Caco-2 (cell line): ENCODE data around the gene GPC6. TPM values are rescaled to one million over a fixed set of nuclear protein-coding genes. Genes with fewer than 3 reads are reported as not detected.

ENCODE experiments used
- BruUV-seq: library from RNA; stranded (reverse); fragments of 400-500 nt; replicated peaks from 2 replicates; lab custom pipeline; 2021; lab: Mats Ljungman, UMichigan
- CTCF ChIA-PET: fragments of 300-600 bp; sonication (Branson Sonifier 250); formaldehyde crosslinking; loops from one replicate; lab custom pipeline; 2022; ENCODE audit warnings: antibody characterized with exemption; lab: Charles Lee
- POLR2A ChIA-PET: fragments of 300-600 bp; sonication (Branson Sonifier 250); formaldehyde crosslinking; loops from one replicate; lab custom pipeline; 2022; ENCODE audit warnings: antibody characterized with exemption; lab: Charles Lee
- DNase-seq, 2 experiments: peaks; one replicate each; pipeline versions ENCODE4 v3.0.0 to v3.0.0-alpha.2; 2020 to 2022
- H3K27me3 ChIP-seq: replicated peaks from 2 replicates; pipeline ENCODE4 v1.6.0; 2011; ENCODE audit warnings: low read length; ENCODE audit not compliant: control insufficient read depth, insufficient read depth
- H3K36me3 ChIP-seq: 2 replicates; pipeline ENCODE4 v1.5.1; 2011; ENCODE audit warnings: low read length; ENCODE audit not compliant: control insufficient read depth, insufficient read depth
- H3K4me1 ChIP-seq: fragments of 250-450 bp; sonication (Bioruptor Pico); 2 replicates; pipeline ENCODE4 v1.5.1; 2020; ENCODE audit warnings: mild to moderate bottlenecking
- H3K4me3 ChIP-seq: 2 replicates; pipeline ENCODE4 v1.5.1; 2011; ENCODE audit warnings: low read depth, mild to moderate bottlenecking, control low read depth, low read length
- H3K9me3 ChIP-seq: fragments of 250-450 bp; sonication (Bioruptor Pico); 2 replicates; pipeline ENCODE4 v1.5.1; 2020; ENCODE audit warnings: mild to moderate bottlenecking, moderate library complexity
- H3K27ac Mint-ChIP-seq: one replicate; pipeline ENCODE4 v1.8.0; 2022; ENCODE audit warnings: mixed read lengths; ENCODE audit not compliant: unreplicated experiment
- H3K27me3 Mint-ChIP-seq: one replicate; pipeline ENCODE4 v1.8.0; 2022; ENCODE audit warnings: mixed read lengths; ENCODE audit not compliant: insufficient read depth, unreplicated experiment
- H3K36me3 Mint-ChIP-seq: one replicate; pipeline ENCODE4 v1.8.0; 2022; ENCODE audit warnings: mild to moderate bottlenecking, mixed read lengths; ENCODE audit not compliant: insufficient read depth, unreplicated experiment
- H3K4me1 Mint-ChIP-seq: one replicate; pipeline ENCODE4 v1.8.0; 2022; ENCODE audit warnings: low read depth, mixed read lengths; ENCODE audit not compliant: unreplicated experiment
- H3K4me3 Mint-ChIP-seq: one replicate; pipeline ENCODE4 v1.8.0; 2022; ENCODE audit warnings: mild to moderate bottlenecking, moderate library complexity, mixed read lengths; ENCODE audit not compliant: unreplicated experiment
- H3K9me3 Mint-ChIP-seq: one replicate; pipeline ENCODE4 v1.8.0; 2022; ENCODE audit warnings: mixed read lengths; ENCODE audit not compliant: unreplicated experiment
- intact Hi-C: fragments of 100-400 bp; cut with micrococcal nuclease; formaldehyde crosslinking; loops from one replicate; pipeline ENCODE4 v1.10.0; 2022; ENCODE audit not compliant: unreplicated experiment
- total RNA-seq: library from RNA; stranded (reverse); gene quantifications from 2 replicates; pipeline ENCODE4 v1.2.3, GENCODE V29; 2022
- TF ChIP-seq, protein P1 (sequence below), 2 experiments: fragments of 200-600 bp in 1 of 2; IDR thresholded peaks; 1 replicate in 1 of 2; 2 replicates in 1 of 2; pipeline versions ENCODE4 v1.5.1 to v1.8.0; 2011 to 2022; ENCODE audit warnings: antibody characterized with exemption in 1 of 2, control low read depth in 1 of 2, inconsistent platforms in 1 of 2, low read depth in 1 of 2, low read length in 1 of 2, mild to moderate bottlenecking in 1 of 2, moderate library complexity in 1 of 2; ENCODE audit not compliant: insufficient read depth in 1 of 2, severe bottlenecking in 1 of 2, unreplicated experiment in 1 of 2

The GPC6 gene
- total RNA-seq, 1 experiment from 2014 or later: 0.16 TPM

DNA sequence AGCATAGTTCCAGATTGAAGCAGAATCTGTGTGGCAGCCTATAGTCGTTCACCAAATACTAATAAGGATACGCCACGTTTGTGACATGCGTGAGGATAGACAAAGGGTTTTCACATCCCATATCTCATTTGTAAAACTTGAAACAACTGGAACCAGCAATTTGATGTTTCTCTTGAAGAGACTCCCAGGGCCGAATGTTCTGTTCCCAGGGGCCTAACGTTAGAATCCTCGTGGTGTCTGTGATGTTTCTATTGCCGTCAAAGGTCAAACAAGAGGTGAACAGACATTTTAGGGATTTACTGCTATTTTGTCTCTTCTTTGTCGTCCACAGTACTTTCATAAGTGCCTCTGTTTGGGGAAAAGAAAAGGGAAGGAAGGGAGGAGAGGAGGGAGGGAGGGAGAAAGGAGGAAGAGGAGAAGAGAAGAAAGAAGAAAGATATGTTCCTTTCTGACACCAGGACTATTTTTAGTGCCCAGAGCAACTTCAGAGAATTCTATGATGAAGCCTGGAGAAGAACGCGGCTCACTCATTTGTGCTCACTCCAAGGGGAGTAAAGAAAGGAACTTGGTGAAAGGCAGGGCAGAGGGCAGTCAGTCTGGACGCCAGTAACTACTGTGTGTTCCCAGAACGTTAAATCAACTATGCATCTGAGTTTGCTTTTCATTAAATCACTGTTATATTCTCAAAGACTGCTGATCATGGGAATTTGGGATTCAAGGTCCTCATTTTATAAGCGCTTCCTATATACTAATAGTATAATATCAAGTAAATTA, 1098.3 kb downstream of the GPC6 start:
- no peaks in the 10 kb centered on the region for H3K9me3 Mint-ChIP-seq
- no peaks in the 10 kb centered on the region for H3K36me3 ChIP-seq
- no TSS peak for BruUV-seq
- no peaks in the 10 kb centered on the region for H3K36me3 Mint-ChIP-seq
- H3K4me3 ChIP-seq: no peak overlapping the region
- H3K9me3 ChIP-seq: no peaks in the 10 kb centered on the region
- no peak overlapping the region for H3K4me3 Mint-ChIP-seq
- H3K27ac Mint-ChIP-seq: no peak overlapping the region
- H3K4me1 Mint-ChIP-seq: peaks cover 7% of the 10 kb centered on the region
- no peaks in the 10 kb centered on the region; the same call in 1 of the 2 replicates for H3K4me1 ChIP-seq
- intact Hi-C loops: no loop called here
- CTCF ChIA-PET: no interaction called here
- DNase-seq: no peak
- POLR2A ChIA-PET: no interaction called here
- TF ChIP-seq, protein P1, sequence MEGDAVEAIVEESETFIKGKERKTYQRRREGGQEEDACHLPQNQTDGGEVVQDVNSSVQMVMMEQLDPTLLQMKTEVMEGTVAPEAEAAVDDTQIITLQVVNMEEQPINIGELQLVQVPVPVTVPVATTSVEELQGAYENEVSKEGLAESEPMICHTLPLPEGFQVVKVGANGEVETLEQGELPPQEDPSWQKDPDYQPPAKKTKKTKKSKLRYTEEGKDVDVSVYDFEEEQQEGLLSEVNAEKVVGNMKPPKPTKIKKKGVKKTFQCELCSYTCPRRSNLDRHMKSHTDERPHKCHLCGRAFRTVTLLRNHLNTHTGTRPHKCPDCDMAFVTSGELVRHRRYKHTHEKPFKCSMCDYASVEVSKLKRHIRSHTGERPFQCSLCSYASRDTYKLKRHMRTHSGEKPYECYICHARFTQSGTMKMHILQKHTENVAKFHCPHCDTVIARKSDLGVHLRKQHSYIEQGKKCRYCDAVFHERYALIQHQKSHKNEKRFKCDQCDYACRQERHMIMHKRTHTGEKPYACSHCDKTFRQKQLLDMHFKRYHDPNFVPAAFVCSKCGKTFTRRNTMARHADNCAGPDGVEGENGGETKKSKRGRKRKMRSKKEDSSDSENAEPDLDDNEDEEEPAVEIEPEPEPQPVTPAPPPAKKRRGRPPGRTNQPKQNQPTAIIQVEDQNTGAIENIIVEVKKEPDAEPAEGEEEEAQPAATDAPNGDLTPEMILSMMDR (IDR thresholded peaks at IDR 0.05; ENCODE audit: insufficient read depth in 1 of 2, low read depth in 1 of 2, low read length in 1 of 2, severe bottlenecking in 1 of 2, unreplicated experiment in 1 of 2): no peak
- H3K27me3 Mint-ChIP-seq: peaks cover 5% of the 10 kb centered on the region
- no peaks in the 10 kb centered on the region; the same call in none of the 2 replicates for H3K27me3 ChIP-seq

DNA sequence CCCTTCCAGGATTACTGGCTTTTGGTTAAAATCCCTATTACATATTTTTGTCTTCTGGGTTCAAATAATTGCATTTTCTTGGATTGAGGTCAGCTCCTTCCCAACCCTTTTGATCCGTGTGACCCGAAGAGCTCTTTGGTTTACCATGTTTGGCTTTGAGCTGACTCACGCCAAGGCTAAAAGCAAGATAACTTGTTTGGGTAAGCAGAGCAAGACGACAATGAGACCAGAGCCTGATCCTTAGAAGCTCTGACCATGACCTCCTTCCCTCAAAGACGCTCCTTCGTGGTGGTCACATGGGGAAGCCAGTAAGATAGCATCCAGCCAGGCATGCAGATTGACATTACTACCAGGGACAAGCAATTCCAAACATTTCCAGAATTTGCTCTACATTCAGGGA, 1099.0 kb downstream of the GPC6 start:
- TF ChIP-seq, protein P1 (IDR thresholded peaks at IDR 0.05; ENCODE audit: insufficient read depth in 1 of 2, low read depth in 1 of 2, low read length in 1 of 2, severe bottlenecking in 1 of 2, unreplicated experiment in 1 of 2): no peak
- no peaks in the 10 kb centered on the region for H3K9me3 Mint-ChIP-seq
- CTCF ChIA-PET: no interaction called here

DNA sequence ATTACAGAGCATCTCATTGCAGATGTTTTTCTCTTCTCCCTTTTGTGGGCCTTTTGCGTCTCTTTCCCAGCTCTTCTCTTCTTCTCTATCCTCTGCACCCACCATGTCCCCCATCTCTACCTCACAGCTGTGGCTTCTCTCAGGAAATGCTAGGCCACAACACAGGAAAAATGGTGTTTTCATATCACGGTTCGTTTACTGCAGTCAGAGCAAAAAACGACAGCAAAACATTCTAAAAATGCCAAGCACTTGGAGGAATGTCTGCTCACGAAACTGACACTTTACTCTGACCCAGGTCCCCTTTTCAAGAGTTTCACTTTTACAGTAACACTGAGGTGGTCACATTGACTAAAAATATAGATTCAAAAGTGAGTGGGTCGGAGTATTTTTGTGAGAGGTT, 1100.7 kb downstream of the GPC6 start:
- H3K27ac Mint-ChIP-seq: no peak overlapping the region

More for the DNA sequence above, 1099.0 kb downstream of the GPC6 start:
- H3K27me3 ChIP-seq: no peaks in the 10 kb centered on the region; the same call in none of the 2 replicates
- no peak overlapping the region for H3K4me3 ChIP-seq
- H3K9me3 ChIP-seq: no peaks in the 10 kb centered on the region
- POLR2A ChIA-PET: no interaction called here
- intact Hi-C loops: no loop called here
- Mint-ChIP-seq H3K36me3 (no peaks in the 10 kb centered on the region), H3K27me3 (peaks cover 5% of the 10 kb centered on the region), H3K4me1 (peaks cover 7% of the 10 kb centered on the region), H3K27ac (no peak overlapping the region), H3K4me3 (no peak overlapping the region)
- no TSS peak for BruUV-seq
- H3K4me1 ChIP-seq: no peaks in the 10 kb centered on the region; the same call in 1 of the 2 replicates
- DNase-seq: no peak
- H3K36me3 ChIP-seq: no peaks in the 10 kb centered on the region

More for the DNA sequence above, 1100.7 kb downstream of the GPC6 start:
- Histone ChIP-seq H3K4me3 (no peak overlapping the region), H3K4me1 (no peaks in the 10 kb centered on the region; the same call in 1 of the 2 replicates), H3K27me3 (no peaks in the 10 kb centered on the region; the same call in none of the 2 replicates), H3K9me3 (no peaks in the 10 kb centered on the region), H3K36me3 (no peaks in the 10 kb centered on the region)
- ChIA-PET CTCF (no interaction called here), POLR2A (no interaction called here)
- no TSS peak for BruUV-seq
- intact Hi-C loops: no loop called here
- Mint-ChIP-seq H3K27me3 (peaks cover 5% of the 10 kb centered on the region), H3K4me1 (peaks cover 7% of the 10 kb centered on the region), H3K36me3 (no peaks in the 10 kb centered on the region), H3K4me3 (no peak overlapping the region), H3K9me3 (no peaks in the 10 kb centered on the region)
- no peak for DNase-seq
- TF ChIP-seq, protein P1 (IDR thresholded peaks at IDR 0.05; ENCODE audit: insufficient read depth in 1 of 2, low read depth in 1 of 2, low read length in 1 of 2, severe bottlenecking in 1 of 2, unreplicated experiment in 1 of 2): no peak
